SK-MEL-5 (cell line): ENCODE measurements around the gene OSBPL3. TPM values are rescaled to one million over a fixed set of nuclear protein-coding genes. Genes with fewer than 3 reads are reported as not detected.
A peak's percentile ranks its signal among the peaks of the same experiment; 100 is the strongest.
"Not testable (repeated sequence)": the region's sequence is repeated elsewhere in the genome, so short reads cannot be mapped to it uniquely, and the experiment has no call there.

Experiments
- DNase-seq: peaks from one replicate; pipeline ENCODE4 v3.0.0-alpha.2; 2016; ENCODE audit warnings: low read depth, low spot score
- in situ Hi-C: cut with HindIII; loops from 2 replicates; pipeline ENCODE4 v1.10.0; 2016; ENCODE audit warnings: low sequenced_read_pairs, high pct_unique_total_duplicates, low pct_unique_long_range_greater_than_20kb
- polyA plus RNA-seq, 2 experiments: library from polyadenylated mRNA; depleted of rRNA; stranded (reverse); fragments of >200 nt; gene quantifications; 2 replicates each; pipeline ENCODE4 v1.2.3, GENCODE V29; 2015
- total RNA-seq: library from RNA; depleted of rRNA; stranded (reverse); fragments of >200 nt; shearing (Covaris generic); gene quantifications from 2 replicates; pipeline ENCODE4 v1.2.3, GENCODE V29; 2014; rRNA removed

Gene OSBPL3
- 12.9 and 13.3 TPM in 2 replicates for total RNA-seq
- 11.0 and 16.5 TPM in 2 replicates for polyA plus RNA-seq (2015; cell fraction: cytosol; rRNA removed)
- polyA plus RNA-seq (2015; cell fraction: nucleus; rRNA removed): 66.8 and 96.5 TPM in 2 replicates

GRCh38 chr7:24979863-24980533 lies at the start of gene OSBPL3:
Gene OSBPL3, minus strand, starts transcription at chr7:24980178. Its CDS starts 87,706 bp downstream, at chr7:24892472.
- DNase-seq: peak; percentile 95
- in situ Hi-C loops: no loop called here

GRCh38 chr7:25029075-25029474 lies 49.1 kb upstream of the OSBPL3 start:
- in situ Hi-C loops: no loop called here
- DNase-seq: no peak

GRCh38 chr7:25028370-25029021 lies 48.5 kb upstream of the OSBPL3 start:
- peak; percentile 41 for DNase-seq
- in situ Hi-C loops: no loop called here

GRCh38 chr7:25026156-25026555 lies 46.2 kb upstream of the OSBPL3 start:
- no peak for DNase-seq

GRCh38 chr7:25025218-25025671 lies 45.3 kb upstream of the OSBPL3 start:
- DNase-seq: peak; percentile 46
- in situ Hi-C loops: no loop called here

More at GRCh38 chr7:25026156-25026555, 46.2 kb upstream of the OSBPL3 start:
- in situ Hi-C loops: no loop called here

GRCh38 chr7:25024066-25024465 lies 44.1 kb upstream of the OSBPL3 start:
- DNase-seq: no peak
- in situ Hi-C loops: no loop called here

- DNase-seq, in situ Hi-C loops: not testable (repeated sequence)
These were observed 37.7 kb upstream of the OSBPL3 start for GRCh38 chr7:25017671-25018070.

GRCh38 chr7:25014756-25015155 lies 34.8 kb upstream of the OSBPL3 start:
- in situ Hi-C loops: no loop called here

GRCh38 chr7:25012710-25013109 lies 32.7 kb upstream of the OSBPL3 start:
- in situ Hi-C loops, DNase-seq: not testable (repeated sequence)

More at GRCh38 chr7:25014756-25015155, 34.8 kb upstream of the OSBPL3 start:
- DNase-seq: no peak

GRCh38 chr7:25012254-25012653 lies 32.3 kb upstream of the OSBPL3 start:
- no peak for DNase-seq

GRCh38 chr7:25009257-25009656 lies 29.3 kb upstream of the OSBPL3 start:
- no peak for DNase-seq
- in situ Hi-C loops: no loop called here

More at GRCh38 chr7:25012254-25012653, 32.3 kb upstream of the OSBPL3 start:
- in situ Hi-C loops: no loop called here

- DNase-seq: no peak
- in situ Hi-C loops: no loop called here
These were observed 27.7 kb upstream of the OSBPL3 start for GRCh38 chr7:25007668-25008067.

- in situ Hi-C loops: no loop called here
- DNase-seq: no peak
These were observed 26.3 kb upstream of the OSBPL3 start for GRCh38 chr7:25006276-25006675.

- in situ Hi-C loops: no loop called here
- DNase-seq: no peak
These were observed 25.7 kb upstream of the OSBPL3 start for GRCh38 chr7:25005658-25006057.

GRCh38 chr7:25002786-25003185 lies 22.8 kb upstream of the OSBPL3 start:
- DNase-seq: no peak
- in situ Hi-C loops: no loop called here

GRCh38 chr7:24995466-24995865 lies 15.5 kb upstream of the OSBPL3 start:
- no peak for DNase-seq
- in situ Hi-C loops: no loop called here

- no peak for DNase-seq
- in situ Hi-C loops: no loop called here
These were observed 12.3 kb upstream of the OSBPL3 start for GRCh38 chr7:24992314-24992713.

GRCh38 chr7:24991353-24991752 lies 11.4 kb upstream of the OSBPL3 start:
- in situ Hi-C loops: no loop called here
- DNase-seq: no peak
